Right kidney (tissue), 9 donors: ENCODE results near the gene TAF11L12.
"Not testable (repeated sequence)": the region's sequence is repeated elsewhere in the genome, so short reads cannot be mapped to it uniquely, and the experiment has no call there.

Experiments used
- DNase-seq: peaks from one replicate; pipeline ENCODE4 v3.0.0-alpha.2; 2016
- long read RNA-seq, 8 donors: transcript quantifications; one replicate each; lab custom pipeline, GENCODE V29; 2026

Gene TAF11L12
- long read RNA-seq, donor 1, result 0 reads
- long read RNA-seq, donor 2, result 0 reads
- long read RNA-seq, donor 3, result 0 reads
- long read RNA-seq, donor 4, result 0 reads
- long read RNA-seq, donor 5, result 0 reads
- long read RNA-seq, donor 6, result 0 reads
- long read RNA-seq, donor 7, result 0 reads
- long read RNA-seq, donor 8, result 0 reads

- DNase-seq, result not testable (repeated sequence)
Measured at GRCh38 chr5:17610092-17610491, at the start of gene TAF11L12. Gene TAF11L12, plus strand, starts transcription at chr5:17610392.

- DNase-seq, result not testable (repeated sequence)
Measured at GRCh38 chr5:17585658-17586057, 24.5 kb upstream of the TAF11L12 start, which contains the start of gene TAF11L7. Gene TAF11L7, minus strand, starts transcription at chr5:17585758.

DNA sequence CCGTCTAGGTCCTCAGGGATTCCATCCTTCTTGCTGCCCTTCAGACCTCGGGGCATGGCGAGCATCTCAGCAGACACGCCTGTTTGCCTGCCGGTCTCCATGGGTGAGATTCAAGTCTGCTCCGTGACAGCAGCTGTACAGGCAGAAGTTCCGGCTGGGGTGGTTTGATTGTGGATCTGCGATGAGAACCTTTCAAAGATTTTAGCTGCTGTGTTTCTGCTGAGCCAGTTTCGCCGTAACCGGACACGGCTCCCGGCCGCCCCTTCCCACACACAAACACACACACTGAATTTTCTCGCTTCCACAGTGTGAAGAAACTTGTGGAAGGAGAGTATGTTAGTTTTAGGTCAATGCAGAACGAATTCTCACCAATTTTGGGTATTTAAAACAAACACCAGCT, 19.3 kb upstream of the TAF11L12 start, which contains the start of gene TAF11L8:
TSS of gene TAF11L8 (minus strand) at position 101 of the 400 bp plus-strand sequence.
- DNase-seq, result not testable (repeated sequence)

GRCh38 chr5:17594255-17594654, 15.9 kb upstream of the TAF11L12 start, which contains the start of gene TAF11L9:
Gene TAF11L9, minus strand, starts transcription at chr5:17594394.
- DNase-seq, result not testable (repeated sequence)

GRCh38 chr5:17597728-17598127, 12.5 kb upstream of the TAF11L12 start, which contains the start of gene TAF11L10:
Gene TAF11L10, minus strand, starts transcription at chr5:17597828.
- not testable (repeated sequence) for DNase-seq

- DNase-seq, result not testable (repeated sequence)
Measured at GRCh38 chr5:17603880-17604279, 6.3 kb upstream of the TAF11L12 start, which contains the start of gene TAF11L11. Gene TAF11L11, plus strand, starts transcription at chr5:17604183.

DNA sequence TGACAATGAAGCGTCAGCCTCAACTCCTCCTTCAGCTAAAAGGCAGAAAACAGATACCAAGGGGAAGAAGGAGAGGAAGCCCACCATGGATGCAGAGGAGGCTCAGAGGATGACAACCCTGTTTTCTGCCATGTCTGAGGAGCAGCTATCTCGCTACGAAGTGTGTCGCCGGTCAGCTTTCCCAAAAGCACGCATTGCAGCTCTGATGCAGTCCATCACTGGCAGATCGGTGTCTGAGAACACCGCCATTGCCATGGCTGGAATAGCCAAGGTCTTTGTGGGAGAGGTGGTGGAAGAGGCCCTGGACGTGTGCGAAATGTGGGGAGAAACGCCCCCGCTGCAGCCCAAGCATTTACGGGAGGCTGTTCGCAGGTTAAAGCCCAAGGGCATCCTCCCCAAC, 5.2 kb upstream of the TAF11L12 start:
- no peak for DNase-seq

DNA sequence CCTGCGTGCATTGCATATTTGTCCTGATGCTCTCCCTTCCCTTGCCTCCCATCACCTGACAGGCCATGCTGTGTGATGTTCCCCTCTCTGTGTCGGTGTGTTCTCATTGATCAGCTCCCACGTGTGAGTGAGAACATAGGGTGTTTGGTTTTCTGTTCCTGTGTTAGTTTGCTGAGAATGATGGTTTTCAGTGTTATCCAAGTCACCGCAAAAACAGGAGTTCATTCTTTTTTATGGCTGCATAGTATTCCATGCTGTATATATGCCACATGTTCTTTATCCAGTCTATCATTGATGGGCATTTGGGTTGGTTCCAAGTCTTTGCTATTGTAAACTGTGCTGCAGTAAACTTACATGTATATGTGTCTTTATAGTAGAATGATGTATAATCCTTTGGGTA, 2.7 kb upstream of the TAF11L12 start:
- not testable (repeated sequence) for DNase-seq

DNA sequence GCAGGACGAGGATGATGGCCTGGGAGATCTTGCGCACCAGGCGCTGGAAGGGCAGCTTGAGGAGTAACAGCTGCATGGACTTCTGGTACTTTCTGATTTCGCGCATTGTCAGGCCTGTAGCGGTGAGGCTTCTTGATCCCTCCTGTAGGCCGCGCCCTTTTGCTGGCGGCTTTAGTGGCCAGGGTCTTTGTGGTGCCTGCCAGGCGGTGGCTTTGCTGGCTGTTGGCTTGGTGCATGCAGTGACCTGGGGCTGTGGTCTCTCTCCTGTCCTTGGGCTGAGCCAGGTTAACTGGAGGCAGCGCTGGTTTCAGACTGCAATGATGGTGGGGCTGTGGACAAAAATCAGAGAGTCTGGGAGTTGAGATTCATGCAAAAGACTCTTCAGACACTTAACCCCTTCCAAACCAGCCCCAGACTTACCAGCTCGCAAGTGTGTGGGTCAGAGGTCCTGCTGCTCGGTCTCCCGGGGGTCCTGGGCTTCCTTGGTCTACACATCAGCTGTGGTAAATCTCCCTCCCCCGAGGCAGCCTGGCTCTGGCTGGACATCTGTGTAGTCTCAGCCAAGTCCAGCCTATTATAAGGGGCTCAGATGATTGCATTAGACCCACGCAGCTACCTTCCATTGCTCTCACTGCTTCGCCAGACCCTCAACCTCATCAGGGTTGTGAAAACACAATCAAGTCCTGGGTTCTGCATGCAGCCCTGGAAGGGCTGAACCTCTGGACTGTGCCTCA, 4.8 kb downstream of the TAF11L12 start:
- DNase-seq, result no peak

DNA sequence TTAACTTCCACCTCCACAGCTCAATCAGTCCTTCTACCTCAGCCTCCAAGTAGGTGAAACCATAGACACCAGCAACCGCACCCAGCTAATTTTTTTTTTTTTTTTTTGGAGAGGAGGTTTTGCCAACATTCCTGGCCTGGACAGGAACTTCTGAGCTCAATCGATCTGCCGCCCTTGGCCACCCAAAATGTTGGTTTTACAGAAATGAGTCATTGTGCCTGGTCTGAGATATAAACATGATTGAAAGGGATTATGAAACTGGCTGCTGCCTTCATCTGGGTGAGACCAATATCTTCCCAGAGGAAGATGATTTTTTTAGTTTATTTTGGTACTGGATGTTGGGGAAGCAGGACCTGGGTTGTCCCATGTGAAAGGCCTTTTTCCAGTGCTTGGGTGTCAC, 9.2 kb downstream of the TAF11L12 start:
- no peak for DNase-seq

- DNase-seq, result no peak
Measured at GRCh38 chr5:17620627-17621026, 10.4 kb downstream of the TAF11L12 start.

DNA sequence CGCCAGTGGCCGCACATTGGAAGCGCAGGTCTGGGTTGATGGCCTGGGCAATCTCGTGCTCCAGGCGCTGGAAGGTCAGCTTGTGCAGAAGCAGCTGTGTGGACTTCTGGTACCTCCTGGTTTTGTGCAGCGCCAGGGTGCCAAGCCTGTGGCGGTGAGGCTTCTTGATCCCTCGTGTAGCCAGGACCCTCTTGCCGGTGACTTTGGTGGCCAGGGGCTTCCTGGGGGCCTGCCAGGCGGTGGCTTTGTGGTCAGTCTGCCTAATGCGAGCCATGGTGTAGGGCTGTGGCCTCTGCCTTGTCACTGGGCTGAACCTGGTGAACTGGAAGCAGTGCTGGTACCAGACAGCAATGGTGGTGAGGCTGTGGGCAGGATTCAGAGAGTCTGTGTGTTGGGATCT, 15.5 kb downstream of the TAF11L12 start:
- no peak for DNase-seq

- DNase-seq, result not testable (repeated sequence)
Measured at GRCh38 chr5:17631788-17632187, 21.6 kb downstream of the TAF11L12 start, which contains the start of gene TAF11L13. Gene TAF11L13, plus strand, starts transcription at chr5:17632088.

- DNase-seq, result no peak
Measured at GRCh38 chr5:17634160-17634559, 24.0 kb downstream of the TAF11L12 start, which contains the start of gene TAF11L14. Gene TAF11L14, plus strand, starts transcription at chr5:17634460.

GRCh38 chr5:17649232-17649631, 39.0 kb downstream of the TAF11L12 start:
- not testable (repeated sequence) for DNase-seq

GRCh38 chr5:17655201-17655759, 45.1 kb downstream of the TAF11L12 start:
- DNase-seq, result not testable (repeated sequence)

DNA sequence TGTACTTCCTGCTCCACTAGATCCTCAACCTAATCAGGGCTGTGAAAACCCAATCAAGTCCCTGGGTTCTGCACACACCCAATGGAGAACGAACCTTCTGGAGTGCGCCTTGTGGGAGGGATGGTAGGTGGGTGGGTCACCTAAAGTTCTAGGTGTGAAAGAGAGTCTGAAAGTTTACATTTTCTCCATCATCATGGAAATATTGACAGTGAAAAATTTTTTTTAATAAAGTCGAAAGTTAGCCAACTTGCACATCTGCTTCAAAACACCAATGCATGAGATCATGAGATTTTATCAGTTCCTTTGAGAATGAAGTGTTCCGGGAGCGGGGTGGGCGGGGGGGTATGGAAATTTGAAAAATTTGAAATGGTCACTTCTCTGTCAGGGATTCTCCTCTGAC, 45.7 kb downstream of the TAF11L12 start:
- DNase-seq, result no peak
